ENCODE measurements around the gene DDX51. TPM values are rescaled to one million over a fixed set of nuclear protein-coding genes. Genes with fewer than 3 reads are reported as not detected.
A peak's percentile ranks its signal among the peaks of the same experiment; 100 is the strongest.

The DDX51 gene
- polyA plus RNA-seq, 2 of the 4 experiments (the other 2 are of a cell fraction): 10.2 to 22.6 TPM

GRCh38 chr12:132146772-132147422 lies 2.8 kb upstream of the DDX51 start:
- POLR2A ChIA-PET: no interaction called here
- FAIRE-seq (no peak), ATAC-seq (no peak), DNase-seq (ENCODE audit: low read depth in 1 of 2, low spot score in 1 of 2) (no peak)
- H3K4me3 ChIP-seq: no peak overlapping the region
- H3K4me1 ChIP-seq: peaks cover 16% of the 10 kb centered on the region; the same call in 2 of the 3 replicates
- H3K9me3 ChIP-seq: no peaks in the 10 kb centered on the region
- 91% methylated on average over 11 of the region's 19 CpGs for WGBS (ENCODE audit: missing lambda C conversion rate)
- TF ChIP-seq CTCF (IDR thresholded peaks at IDR 0.05) (no peak), KDM5A (IDR thresholded peaks at IDR 0.05) (no peak), RCOR1 (IDR thresholded peaks at IDR 0.05; ENCODE audit: low read depth, low read length) (no peak), POLR2AphosphoS2 (conservative IDR thresholded peaks at IDR 0.05; ENCODE audit: low read length) (no peak), KDM1A (IDR thresholded peaks at IDR 0.05; ENCODE audit: low read depth) (no peak), HDAC2 (IDR thresholded peaks at IDR 0.05) (no peak), CHD2 (IDR thresholded peaks at IDR 0.05; ENCODE audit: low read length, partially characterized antibody) (no peak), POLR2A (IDR thresholded peaks at IDR 0.05; ENCODE audit: low read length) (no peak), RNF2 (IDR thresholded peaks at IDR 0.05; ENCODE audit: borderline replicate concordance, low read depth) (no peak)
- no peak overlapping the region for H3K27ac ChIP-seq
- CTCF ChIA-PET: interaction anchor here (0.7 to 4.0 kb wide), 4 partner anchors 13 to 492 kb away, joined by 3 to 29 read pairs (median 3); no protein-coding TSS in a partner anchor
- H3K4me2 ChIP-seq: no peak overlapping the region

GRCh38 chr12:132146098-132146497 lies 2.0 kb upstream of the DDX51 start:
- FAIRE-seq (no peak), ATAC-seq (no peak), DNase-seq (ENCODE audit: low read depth in 1 of 2, low spot score in 1 of 2) (no peak)
- no peak overlapping the region for H3K4me3 ChIP-seq
- H3K9me3 ChIP-seq: no peaks in the 10 kb centered on the region
- TF ChIP-seq RAD21 (conservative IDR thresholded peaks at IDR 0.05 in 1 of 2, IDR thresholded peaks at IDR 0.05 in 1 of 2) (no peak), MAFK (IDR thresholded peaks at IDR 0.05; ENCODE audit: partially characterized antibody) (no peak), PBX3 (IDR thresholded peaks at IDR 0.05) (no peak), GATA3 (IDR thresholded peaks at IDR 0.05; ENCODE audit: borderline replicate concordance) (no peak), FOXS1 (CRISPR knock-in tag; IDR thresholded peaks at IDR 0.05) (no peak), BCL3 (IDR thresholded peaks at IDR 0.05) (no peak)
- CTCF ChIA-PET: interaction anchor here (0.6 to 4.0 kb wide), 6 partner anchors 8 to 493 kb away, joined by 3 to 29 read pairs (median 3); no protein-coding TSS in a partner anchor
- peaks cover 16% of the 10 kb centered on the region; the same call in 2 of the 3 replicates for H3K4me1 ChIP-seq
- 92% methylated on average over 24 of the region's 24 CpGs for WGBS (ENCODE audit: missing lambda C conversion rate)
- H3K4me2 ChIP-seq: no peak overlapping the region; the same call in 2 of the 3 replicates
- POLR2A ChIA-PET: no interaction called here
- no peak overlapping the region for H3K27ac ChIP-seq

GRCh38 chr12:132145334-132145733 lies 1.2 kb upstream of the DDX51 start:
- peak overlapping the region in 1 of 2 experiments; percentile 98; a peak in 2 of 6 replicates for H3K27ac ChIP-seq
- WGBS (ENCODE audit: missing lambda C conversion rate): 68% methylated on average over 7 of the region's 7 CpGs
- ChIA-PET CTCF (interaction anchor here (0.5 to 4.0 kb wide), 4 partner anchors 8 to 1225 kb away, joined by 3 to 29 read pairs (median 4); no protein-coding TSS in a partner anchor), POLR2A (no interaction called here)
- H3K9me3 ChIP-seq: no peaks in the 10 kb centered on the region
- FAIRE-seq: no peak
- peak overlapping the region; percentile 99 for H3K4me3 ChIP-seq
- no peak for DNase-seq (ENCODE audit: low read depth in 1 of 2, low spot score in 1 of 2)
- H3K4me1 ChIP-seq: peaks cover 16% of the 10 kb centered on the region; the same call in 2 of the 3 replicates
- peak in 1 of 2 experiments; percentile 16; a peak in 3 of 6 replicates for ATAC-seq
- peak overlapping the region; percentile 91 for H3K4me2 ChIP-seq
- no peak for TF ChIP-seq EHMT2 (IDR thresholded peaks at IDR 0.05; ENCODE audit: low read depth)
- TF ChIP-seq EHF (CRISPR knock-in tag; IDR thresholded peaks at IDR 0.05): no peak
- no peak for TF ChIP-seq PBX3 (IDR thresholded peaks at IDR 0.05)
- TF ChIP-seq JUNB (IDR thresholded peaks at IDR 0.05): no peak
- no peak for TF ChIP-seq BCL3 (IDR thresholded peaks at IDR 0.05)
- no peak for TF ChIP-seq ELK1 (IDR thresholded peaks at IDR 0.05; ENCODE audit: low read depth, low read length)
- no peak for TF ChIP-seq MYC (IDR thresholded peaks at IDR 0.05; ENCODE audit: borderline replicate concordance, low read length)
- no peak for TF ChIP-seq HDAC2 (IDR thresholded peaks at IDR 0.05)
- no peak for TF ChIP-seq ATOH8 (CRISPR knock-in tag; IDR thresholded peaks at IDR 0.05; ENCODE audit: low read depth)
- TF ChIP-seq JUN (IDR thresholded peaks at IDR 0.05): no peak
- TF ChIP-seq MAZ (IDR thresholded peaks at IDR 0.05; ENCODE audit: borderline replicate concordance, low read depth, low read length): no peak
- TF ChIP-seq POLR2A (IDR thresholded peaks at IDR 0.05; ENCODE audit: low read length): no peak
- no peak for TF ChIP-seq FOXS1 (CRISPR knock-in tag; IDR thresholded peaks at IDR 0.05)
- TF ChIP-seq FOSB (CRISPR knock-in tag; IDR thresholded peaks at IDR 0.05): no peak

All from A549 (cell line).